ENCODE measurements around the gene DNAH9. TPM values are rescaled to one million over a fixed set of nuclear protein-coding genes. Genes with fewer than 3 reads are reported as not detected.

Gene DNAH9
- total RNA-seq, 1 experiment from 2014 or later: 0.22 TPM

- H3K9me3 ChIP-seq (ENCODE audit: control insufficient read depth, low read depth, low read length): no peaks in the 10 kb centered on the region
- TF ChIP-seq CTCF (conservative IDR thresholded peaks at IDR 0.05): no peak
- H3K4me1 ChIP-seq (ENCODE audit: insufficient read depth, low read length): no peaks in the 10 kb centered on the region
- no peak overlapping the region for H2BK15ac ChIP-seq (ENCODE audit: low read depth, low read length)
- H4K5ac ChIP-seq (ENCODE audit: insufficient read length, low read depth, low read length): no peak overlapping the region
- WGBS (ENCODE audit: extremely low coverage, insufficient read length, low lambda C conversion rate): no CpG with 5 or more reads among the region's 2 CpGs
- H2AK5ac ChIP-seq (ENCODE audit: insufficient read length, low read length): no peak overlapping the region
- H3K27me3 Mint-ChIP-seq (ENCODE audit: low read depth): no peaks in the 10 kb centered on the region
- no peak overlapping the region for H3K23ac ChIP-seq (ENCODE audit: insufficient read length, low read depth, low read length)
- H3K4me3 Mint-ChIP-seq: no peak overlapping the region
- H3K79me1 ChIP-seq (ENCODE audit: insufficient read depth, low read depth, low read length, poor library complexity, severe bottlenecking): no peaks in the 10 kb centered on the region
- H3K27ac Mint-ChIP-seq: no peak overlapping the region
- no peaks in the 10 kb centered on the region for H3K36me3 Mint-ChIP-seq (ENCODE audit: insufficient read depth in 1 of 3, low read depth in 3 of 3)
- no peaks in the 10 kb centered on the region for H3K27me3 ChIP-seq (ENCODE audit: insufficient read depth, low read length)
- no peaks in the 10 kb centered on the region for H3K79me2 ChIP-seq (ENCODE audit: insufficient read depth, low read length)
- no peak overlapping the region for H3T11ph ChIP-seq (ENCODE audit: low read length)
- no peak overlapping the region for H3K27ac ChIP-seq (ENCODE audit: insufficient read length, low read depth, low read length)
- no peak overlapping the region for H2BK5ac ChIP-seq (ENCODE audit: insufficient read length, low read length)
- no peak overlapping the region for H3K4me2 ChIP-seq (ENCODE audit: insufficient read depth, insufficient read length, low read length)
- H2AFZ ChIP-seq (ENCODE audit: low read length): no peak overlapping the region
- H3K4ac ChIP-seq (ENCODE audit: low read depth, low read length): no peak overlapping the region
- H2BK12ac ChIP-seq (ENCODE audit: insufficient read length, low read depth, low read length): no peak overlapping the region
- no peak overlapping the region for H3K18ac ChIP-seq (ENCODE audit: insufficient read length, low read depth, low read length)
- DNase-seq: no peak
- H2BK120ac ChIP-seq (ENCODE audit: low read depth, low read length, poor library complexity, severe bottlenecking): no peak overlapping the region
- no peak overlapping the region for H4K8ac ChIP-seq (replicated peaks; ENCODE audit: insufficient read length, low read depth, low read length)
- H3K9ac ChIP-seq (ENCODE audit: extremely low read depth, insufficient read length, low read length): no peak overlapping the region
- H4K20me1 ChIP-seq (ENCODE audit: control insufficient read depth, insufficient read depth, insufficient read length): no peaks in the 10 kb centered on the region
- no peaks in the 10 kb centered on the region for H3K9me3 Mint-ChIP-seq
- no peak overlapping the region for H3K56ac ChIP-seq (ENCODE audit: insufficient read length, low read depth, low read length)
- H2BK20ac ChIP-seq (ENCODE audit: low read depth, low read length, poor library complexity, severe bottlenecking): no peak overlapping the region
- H4K91ac ChIP-seq (ENCODE audit: insufficient read length, low read depth, low read length): no peak overlapping the region
- H3K14ac ChIP-seq (ENCODE audit: insufficient read depth, low read length): no peak overlapping the region
- no peaks in the 10 kb centered on the region for H3K23me2 ChIP-seq (ENCODE audit: insufficient read length, low read depth, low read length, poor library complexity, severe bottlenecking)
- H3K4me1 Mint-ChIP-seq: peaks cover 12 to 13% of the 10 kb centered on the region in 2 experiments
Measured at GRCh38 chr17:11901931-11902330, 303.7 kb downstream of the DNAH9 start.
